HG03097 (cell line): ENCODE data around the gene TBX3.

Experiments used
- ATAC-seq: cut with Tn5 transposase; IDR thresholded peaks from one replicate; pipeline ENCODE4 v1.9.1; 2021; ENCODE audit not compliant: unreplicated experiment, low FRiP score

Gene TBX3

DNA sequence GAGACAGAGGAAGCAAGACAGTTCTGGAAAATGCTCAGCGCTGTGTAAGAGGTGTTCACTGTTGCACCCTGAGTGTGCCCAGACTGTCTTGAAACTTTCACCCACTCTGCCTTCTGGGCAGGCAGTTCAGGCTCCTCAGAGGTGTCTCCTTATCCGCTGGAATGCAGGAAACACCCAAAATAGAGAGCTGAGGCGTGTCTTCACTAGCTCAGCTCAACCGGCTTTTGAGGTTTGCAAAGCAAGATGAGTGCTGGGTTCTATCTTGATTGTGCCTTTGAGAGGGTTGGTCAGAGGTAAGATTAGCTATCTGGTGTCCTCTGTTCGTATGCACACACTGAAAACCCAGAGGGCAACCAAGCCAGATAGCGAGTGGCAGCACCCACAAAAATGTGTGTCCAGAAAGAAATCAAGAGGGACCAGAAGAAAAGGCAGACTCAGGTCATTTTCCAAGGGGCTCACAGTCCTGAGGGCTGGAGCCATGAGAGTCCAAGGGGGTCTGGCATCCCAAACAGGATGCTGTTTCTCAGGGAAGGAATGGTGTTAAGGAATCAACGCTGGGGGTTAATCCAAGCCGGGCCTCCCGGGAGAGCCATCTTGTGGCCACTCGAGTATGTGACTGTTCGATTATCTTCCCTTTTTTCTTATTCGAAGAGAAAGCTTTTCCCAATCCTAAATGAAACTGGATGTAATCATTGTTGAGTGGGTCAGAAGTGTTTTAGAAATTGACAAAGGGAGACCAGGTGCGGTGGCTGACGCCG lies 47.1 kb downstream of the TBX3 start:
- no peak for ATAC-seq

- no peak for ATAC-seq
Measured at GRCh38 chr12:114631242-114631641, 52.7 kb downstream of the TBX3 start.

- no peak for ATAC-seq
Measured at GRCh38 chr12:114628199-114628598, 55.8 kb downstream of the TBX3 start.

GRCh38 chr12:114627393-114627792 lies 56.6 kb downstream of the TBX3 start:
- no peak for ATAC-seq

DNA sequence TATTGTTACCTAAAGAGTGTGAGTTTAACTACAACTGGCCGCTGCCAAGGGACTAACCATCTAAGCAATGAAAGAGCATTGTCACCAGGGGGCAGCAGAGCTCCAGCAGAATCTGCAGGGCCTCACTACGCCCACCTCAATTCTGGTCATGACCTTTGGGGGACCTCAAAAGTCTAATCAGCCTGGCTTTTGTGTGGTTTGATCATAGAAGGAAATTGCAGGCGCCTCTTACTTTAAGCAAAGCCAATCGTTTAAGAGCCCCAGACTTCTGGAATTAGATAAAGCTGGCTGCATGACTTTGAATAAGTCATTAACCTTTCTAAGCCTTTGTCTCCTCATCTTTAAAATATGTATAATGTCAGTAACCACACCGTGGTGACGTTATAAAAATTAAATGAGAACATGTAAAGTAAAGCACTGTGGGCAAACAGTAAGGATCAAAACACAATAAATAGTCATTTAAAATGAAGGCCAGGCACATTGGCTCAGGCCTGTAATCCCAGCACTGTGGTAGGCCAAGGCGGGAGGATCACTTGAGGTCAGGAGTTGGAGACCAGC lies 58.6 kb downstream of the TBX3 start:
- no peak for ATAC-seq

DNA sequence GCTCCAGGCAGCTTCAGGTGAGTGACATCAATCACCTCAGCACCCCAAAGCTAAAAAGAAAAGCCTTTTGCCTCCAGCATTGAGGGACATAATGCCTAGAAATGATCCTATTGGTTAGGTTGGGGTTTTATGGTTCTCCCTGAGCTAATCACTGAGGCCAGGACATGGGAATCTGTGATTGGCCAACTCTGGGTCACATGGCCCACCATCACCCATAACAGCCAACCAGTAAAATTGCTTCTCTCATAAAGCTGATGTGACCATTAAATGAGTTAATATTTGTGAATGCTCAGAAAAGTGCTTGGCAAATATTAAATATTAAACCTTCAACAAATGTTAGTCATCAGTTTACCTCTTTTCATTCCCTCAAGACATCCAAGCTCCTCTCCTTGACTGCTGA lies 60.2 kb downstream of the TBX3 start:
- ATAC-seq = no peak
